GM12875 (cell line): ENCODE data around the gene BAD.

ENCODE experiments used
- H3K4me3 ChIP-seq: one replicate; pipeline ENCODE4 v1.5.1; 2011; ENCODE audit warnings: low read depth, low read length, control low read depth
- TF ChIP-seq, protein P1 (sequence below): IDR thresholded peaks from 2 replicates; pipeline ENCODE4 v1.5.1; 2011; ENCODE audit warnings: low read depth, mild to moderate bottlenecking, control low read depth, inconsistent platforms, low read length, moderate library complexity, borderline replicate concordance; ENCODE audit not compliant: insufficient read depth

Gene BAD

DNA sequence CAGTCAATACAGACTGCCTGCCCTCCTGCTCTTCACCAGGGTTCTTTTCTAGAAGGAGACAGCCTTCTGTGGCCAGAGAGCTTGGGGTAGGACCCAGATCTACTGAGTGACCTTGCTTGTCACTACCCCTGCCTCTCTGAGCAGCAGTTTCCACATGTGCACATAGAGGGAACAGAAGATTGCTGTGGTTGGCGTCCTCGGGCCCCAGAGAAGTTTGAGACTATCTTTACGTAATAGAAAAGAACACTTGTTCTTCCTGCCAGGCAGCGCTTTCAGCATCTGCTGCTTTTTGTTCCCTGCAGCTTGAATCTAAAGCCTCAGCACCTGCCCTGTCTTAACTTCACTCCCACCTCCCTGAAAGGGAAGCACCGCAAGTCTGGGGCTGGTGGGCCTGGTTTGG is 45.5 kb downstream of the BAD start:
- no peak overlapping the region for H3K4me3 ChIP-seq
- TF ChIP-seq, protein P1, sequence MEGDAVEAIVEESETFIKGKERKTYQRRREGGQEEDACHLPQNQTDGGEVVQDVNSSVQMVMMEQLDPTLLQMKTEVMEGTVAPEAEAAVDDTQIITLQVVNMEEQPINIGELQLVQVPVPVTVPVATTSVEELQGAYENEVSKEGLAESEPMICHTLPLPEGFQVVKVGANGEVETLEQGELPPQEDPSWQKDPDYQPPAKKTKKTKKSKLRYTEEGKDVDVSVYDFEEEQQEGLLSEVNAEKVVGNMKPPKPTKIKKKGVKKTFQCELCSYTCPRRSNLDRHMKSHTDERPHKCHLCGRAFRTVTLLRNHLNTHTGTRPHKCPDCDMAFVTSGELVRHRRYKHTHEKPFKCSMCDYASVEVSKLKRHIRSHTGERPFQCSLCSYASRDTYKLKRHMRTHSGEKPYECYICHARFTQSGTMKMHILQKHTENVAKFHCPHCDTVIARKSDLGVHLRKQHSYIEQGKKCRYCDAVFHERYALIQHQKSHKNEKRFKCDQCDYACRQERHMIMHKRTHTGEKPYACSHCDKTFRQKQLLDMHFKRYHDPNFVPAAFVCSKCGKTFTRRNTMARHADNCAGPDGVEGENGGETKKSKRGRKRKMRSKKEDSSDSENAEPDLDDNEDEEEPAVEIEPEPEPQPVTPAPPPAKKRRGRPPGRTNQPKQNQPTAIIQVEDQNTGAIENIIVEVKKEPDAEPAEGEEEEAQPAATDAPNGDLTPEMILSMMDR = no peak

DNA sequence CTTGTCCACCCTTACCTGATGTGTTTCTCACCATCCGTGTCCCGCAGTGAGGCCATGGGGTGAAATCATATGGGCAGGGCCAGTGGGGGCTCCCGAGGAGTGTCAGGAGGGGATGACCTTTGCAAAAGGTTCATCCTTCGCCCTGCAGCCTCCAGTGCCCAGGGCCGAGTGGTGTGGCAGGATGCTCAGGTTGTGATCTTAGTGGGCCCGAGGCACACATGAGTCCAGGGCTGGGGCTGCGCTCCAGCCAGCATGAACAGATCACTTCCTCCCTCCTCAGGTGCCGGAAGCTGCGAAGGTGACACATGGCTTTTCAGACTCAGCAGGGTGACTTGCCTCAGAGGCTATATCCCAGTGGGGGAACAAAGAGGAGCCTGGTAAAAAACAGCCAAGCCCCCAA is 46.4 kb downstream of the BAD start:
- TF ChIP-seq, protein P1 = no peak
- no peak overlapping the region for H3K4me3 ChIP-seq

DNA sequence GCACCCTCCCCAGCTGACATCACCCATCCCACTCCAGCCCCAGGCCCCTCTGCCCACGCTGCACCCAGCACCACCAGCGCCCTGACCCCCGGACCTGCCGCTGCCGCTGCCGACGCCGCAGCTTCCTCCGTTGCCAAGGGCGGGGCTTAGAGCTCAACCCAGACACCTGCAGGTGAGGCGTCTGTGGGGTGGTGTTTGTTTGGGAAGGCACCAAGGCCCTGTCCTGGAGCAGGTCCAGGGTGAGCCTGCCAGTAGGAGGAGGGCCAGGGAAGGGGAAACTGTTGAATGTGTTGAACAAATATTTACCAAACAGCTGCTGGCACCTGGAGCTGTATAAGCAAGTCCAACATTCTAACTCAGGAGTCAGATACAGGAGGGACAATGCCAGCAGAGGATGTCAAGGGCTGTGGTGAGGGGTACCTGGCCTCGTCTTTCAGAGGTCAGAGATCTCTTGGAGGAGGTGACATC is 46.9 kb downstream of the BAD start:
- no peak overlapping the region for H3K4me3 ChIP-seq

DNA sequence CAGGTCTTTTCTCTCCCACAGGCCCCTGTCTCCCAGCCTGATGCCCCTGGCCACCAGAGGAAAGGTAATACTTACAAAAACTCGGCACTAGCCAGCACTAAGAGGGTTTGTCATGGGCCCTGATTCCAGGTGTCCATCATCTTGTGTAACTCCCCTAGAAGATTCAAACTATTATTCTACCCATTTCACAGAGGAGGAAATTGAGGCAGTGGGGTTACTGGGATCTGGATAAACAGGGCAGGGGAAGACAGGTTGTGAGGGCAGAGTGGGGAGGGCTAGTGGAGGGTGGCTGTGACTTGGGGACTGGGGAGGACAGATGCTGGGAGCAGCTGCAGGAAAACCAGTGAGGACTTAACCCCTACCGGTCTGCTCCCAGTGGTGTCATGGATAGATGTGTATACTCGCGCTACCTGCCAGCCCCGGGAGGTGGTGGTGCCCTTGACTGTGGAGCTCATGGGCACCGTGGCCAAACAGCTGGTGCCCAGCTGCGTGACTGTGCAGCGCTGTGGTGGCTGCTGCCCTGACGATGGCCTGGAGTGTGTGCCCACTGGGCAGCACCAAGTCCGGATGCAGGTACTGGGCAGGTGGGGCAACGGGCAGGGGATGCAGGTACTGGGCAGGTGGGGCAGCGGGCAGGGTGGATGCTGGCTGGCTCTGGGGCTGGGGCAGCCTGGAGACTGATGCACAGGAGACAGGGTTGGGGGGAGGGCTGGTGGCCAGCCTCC is 48.9 kb downstream of the BAD start:
- H3K4me3 ChIP-seq = peak overlapping the region; percentile 65
- TF ChIP-seq, protein P1 = no peak

More for the DNA sequence above, 46.9 kb downstream of the BAD start:
- TF ChIP-seq, protein P1 = no peak

DNA sequence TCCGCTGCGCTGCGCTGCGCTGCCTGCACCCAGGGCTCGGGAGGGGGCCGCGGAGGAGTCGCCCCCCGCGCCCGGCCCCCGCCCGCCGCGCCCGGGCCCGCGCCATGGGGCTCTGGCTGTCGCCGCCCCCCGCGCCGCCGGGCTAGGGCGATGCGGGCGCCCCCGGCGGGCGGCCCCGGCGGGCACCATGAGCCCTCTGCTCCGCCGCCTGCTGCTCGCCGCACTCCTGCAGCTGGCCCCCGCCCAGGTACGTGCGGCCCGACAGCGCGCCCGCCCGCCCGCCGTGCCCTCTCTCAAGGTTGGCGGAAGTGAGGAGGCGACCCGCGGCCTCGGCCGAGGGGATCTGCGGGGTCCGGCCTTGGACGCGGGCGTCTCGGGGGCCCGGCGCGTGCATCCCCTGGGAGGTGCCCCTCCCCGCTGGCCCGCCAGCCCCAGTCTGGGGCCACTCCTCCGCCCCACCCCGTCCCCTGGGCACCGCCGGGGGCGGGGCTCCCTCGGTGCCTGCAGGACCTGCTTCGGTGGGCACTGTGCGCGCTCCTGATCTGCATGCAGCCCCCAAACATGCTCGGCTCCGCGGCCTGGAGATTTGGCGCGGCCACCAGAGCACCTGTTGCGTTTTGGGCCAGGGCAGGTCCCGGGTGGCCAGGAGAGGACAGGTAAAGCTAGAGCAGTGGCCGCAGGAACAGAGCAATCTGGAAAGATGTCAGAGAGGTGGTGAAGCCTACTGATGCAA is 49.7 kb downstream of the BAD start:
- H3K4me3 ChIP-seq = peak overlapping the region; percentile 65
- TF ChIP-seq, protein P1 = no peak

DNA sequence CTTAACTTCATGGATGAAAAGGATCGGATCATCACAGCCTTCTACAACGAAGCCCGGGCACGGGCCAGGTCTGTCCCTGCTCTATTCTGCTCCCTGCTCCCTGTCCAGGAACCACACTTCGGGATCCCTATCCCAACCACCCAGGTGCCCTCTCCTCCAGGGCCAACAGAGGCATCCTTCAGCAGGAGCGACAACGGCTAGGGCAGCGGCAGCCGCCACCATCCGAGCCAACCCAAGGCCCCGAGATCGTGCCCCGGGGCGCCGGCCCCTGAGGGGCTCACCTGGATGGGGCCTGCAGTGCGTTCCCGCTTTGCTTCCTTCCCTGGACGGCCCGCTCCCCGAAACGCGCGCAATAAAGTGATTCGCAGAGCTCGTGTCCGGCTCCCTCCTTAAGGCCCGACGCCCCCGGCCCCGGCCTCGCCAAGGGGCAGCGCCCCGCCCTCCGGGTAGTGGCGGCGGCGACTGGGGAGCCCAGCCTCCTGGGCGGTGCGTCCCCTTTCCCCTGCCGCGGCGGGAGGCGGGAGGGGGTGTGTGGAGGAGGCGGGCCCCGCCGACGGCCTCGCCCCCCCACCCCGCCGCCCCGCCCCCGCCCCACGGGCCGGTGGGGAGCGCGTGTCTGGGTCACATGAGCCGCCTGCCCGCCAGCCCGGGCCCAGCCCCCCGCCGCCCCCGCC is 50.4 kb downstream of the BAD start, which contains the start of gene VEGFB:
TSS of gene VEGFB (plus strand) at position 672 of the 674 bp plus-strand sequence. CDS start 250 bp downstream, outside the sequence.
- TF ChIP-seq, protein P1 = no peak
- H3K4me3 ChIP-seq = peak within 1 kb of the TSS; percentile 65
